ENCODE data around the gene ANKMY1.

DNA sequence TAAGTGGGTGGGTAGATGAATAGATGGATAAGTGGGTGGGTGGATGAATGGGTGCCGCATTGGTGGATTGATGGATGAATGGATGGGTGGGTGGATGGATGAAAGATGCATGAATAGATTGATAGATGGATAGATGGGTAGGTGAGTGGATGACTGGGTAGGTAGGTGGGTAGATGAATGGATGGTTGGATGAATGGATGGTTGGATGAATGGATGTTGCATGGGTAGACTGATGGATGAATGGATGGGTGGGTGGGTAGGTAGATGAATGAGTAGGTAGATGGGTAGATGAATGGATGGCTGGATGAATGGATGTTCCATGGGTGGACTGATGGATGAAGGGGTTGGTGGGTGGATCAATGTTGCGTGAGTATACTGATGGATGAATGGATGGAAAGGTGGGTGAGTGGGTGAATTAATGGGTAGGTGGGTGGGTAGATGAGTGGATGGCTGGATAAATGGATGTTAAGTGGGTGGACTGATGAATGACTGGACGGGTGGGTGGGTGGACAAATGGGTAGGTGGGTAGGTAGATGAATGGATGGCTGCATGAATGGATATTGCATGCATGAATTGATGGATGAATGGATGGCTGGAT is 30.5 kb downstream of the ANKMY1 start:
- TF ChIP-seq EZH2 (IDR thresholded peaks at IDR 0.05; ENCODE audit: insufficient read depth, poor library complexity, severe bottlenecking), result no peak
- TF ChIP-seq EZH2phosphoT487 (IDR thresholded peaks at IDR 0.05; ENCODE audit: insufficient read depth, low read depth), result no peak
